ENCODE measurements around the gene CDK17.

- TF ChIP-seq, protein P1, sequence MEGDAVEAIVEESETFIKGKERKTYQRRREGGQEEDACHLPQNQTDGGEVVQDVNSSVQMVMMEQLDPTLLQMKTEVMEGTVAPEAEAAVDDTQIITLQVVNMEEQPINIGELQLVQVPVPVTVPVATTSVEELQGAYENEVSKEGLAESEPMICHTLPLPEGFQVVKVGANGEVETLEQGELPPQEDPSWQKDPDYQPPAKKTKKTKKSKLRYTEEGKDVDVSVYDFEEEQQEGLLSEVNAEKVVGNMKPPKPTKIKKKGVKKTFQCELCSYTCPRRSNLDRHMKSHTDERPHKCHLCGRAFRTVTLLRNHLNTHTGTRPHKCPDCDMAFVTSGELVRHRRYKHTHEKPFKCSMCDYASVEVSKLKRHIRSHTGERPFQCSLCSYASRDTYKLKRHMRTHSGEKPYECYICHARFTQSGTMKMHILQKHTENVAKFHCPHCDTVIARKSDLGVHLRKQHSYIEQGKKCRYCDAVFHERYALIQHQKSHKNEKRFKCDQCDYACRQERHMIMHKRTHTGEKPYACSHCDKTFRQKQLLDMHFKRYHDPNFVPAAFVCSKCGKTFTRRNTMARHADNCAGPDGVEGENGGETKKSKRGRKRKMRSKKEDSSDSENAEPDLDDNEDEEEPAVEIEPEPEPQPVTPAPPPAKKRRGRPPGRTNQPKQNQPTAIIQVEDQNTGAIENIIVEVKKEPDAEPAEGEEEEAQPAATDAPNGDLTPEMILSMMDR (conservative IDR thresholded peaks at IDR 0.05 in 1 of 2, IDR thresholded peaks at IDR 0.05 in 1 of 2; ENCODE audit: low read depth in 1 of 2, low read length in 2 of 2) = no peak
- TF ChIP-seq EZH2 (IDR thresholded peaks at IDR 0.05; ENCODE audit: low read length, missing control alignments) = no peak
Measured at GRCh38 chr12:96359328-96359727, 40.9 kb downstream of the CDK17 start.

Measured in fibroblast of lung (primary cell).